ENCODE results near the gene PADI1. TPM values are rescaled to one million over a fixed set of nuclear protein-coding genes. Genes with fewer than 3 reads are reported as not detected.

PADI1 gene
- total RNA-seq, 2 experiments from 2014 or later, result not detected

- DNase-seq (no peak), ATAC-seq (no peak)
- Mint-ChIP-seq H3K27ac (no peak overlapping the region), H3K9me3 (no peaks in the 10 kb centered on the region), H3K36me3 (ENCODE audit: low read depth) (no peaks in the 10 kb centered on the region), H3K4me3 (no peak overlapping the region), H3K4me1 (ENCODE audit: low read depth) (no peaks in the 10 kb centered on the region), H3K27me3 (no peaks in the 10 kb centered on the region)
- ChIA-PET POLR2A (no interaction called here), CTCF (interaction anchor here (1.3 kb wide), 1 partner anchor 101 kb away, joined by 4 read pairs; no protein-coding TSS in a partner anchor)
- TF ChIP-seq, protein P1, sequence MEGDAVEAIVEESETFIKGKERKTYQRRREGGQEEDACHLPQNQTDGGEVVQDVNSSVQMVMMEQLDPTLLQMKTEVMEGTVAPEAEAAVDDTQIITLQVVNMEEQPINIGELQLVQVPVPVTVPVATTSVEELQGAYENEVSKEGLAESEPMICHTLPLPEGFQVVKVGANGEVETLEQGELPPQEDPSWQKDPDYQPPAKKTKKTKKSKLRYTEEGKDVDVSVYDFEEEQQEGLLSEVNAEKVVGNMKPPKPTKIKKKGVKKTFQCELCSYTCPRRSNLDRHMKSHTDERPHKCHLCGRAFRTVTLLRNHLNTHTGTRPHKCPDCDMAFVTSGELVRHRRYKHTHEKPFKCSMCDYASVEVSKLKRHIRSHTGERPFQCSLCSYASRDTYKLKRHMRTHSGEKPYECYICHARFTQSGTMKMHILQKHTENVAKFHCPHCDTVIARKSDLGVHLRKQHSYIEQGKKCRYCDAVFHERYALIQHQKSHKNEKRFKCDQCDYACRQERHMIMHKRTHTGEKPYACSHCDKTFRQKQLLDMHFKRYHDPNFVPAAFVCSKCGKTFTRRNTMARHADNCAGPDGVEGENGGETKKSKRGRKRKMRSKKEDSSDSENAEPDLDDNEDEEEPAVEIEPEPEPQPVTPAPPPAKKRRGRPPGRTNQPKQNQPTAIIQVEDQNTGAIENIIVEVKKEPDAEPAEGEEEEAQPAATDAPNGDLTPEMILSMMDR (IDR thresholded peaks at IDR 0.05), result no peak
- intact Hi-C loops (cut with micrococcal nuclease), result no loop called here
These were observed 22.5 kb downstream of the PADI1 start for GRCh38 chr1:17227358-17227915.

DNA sequence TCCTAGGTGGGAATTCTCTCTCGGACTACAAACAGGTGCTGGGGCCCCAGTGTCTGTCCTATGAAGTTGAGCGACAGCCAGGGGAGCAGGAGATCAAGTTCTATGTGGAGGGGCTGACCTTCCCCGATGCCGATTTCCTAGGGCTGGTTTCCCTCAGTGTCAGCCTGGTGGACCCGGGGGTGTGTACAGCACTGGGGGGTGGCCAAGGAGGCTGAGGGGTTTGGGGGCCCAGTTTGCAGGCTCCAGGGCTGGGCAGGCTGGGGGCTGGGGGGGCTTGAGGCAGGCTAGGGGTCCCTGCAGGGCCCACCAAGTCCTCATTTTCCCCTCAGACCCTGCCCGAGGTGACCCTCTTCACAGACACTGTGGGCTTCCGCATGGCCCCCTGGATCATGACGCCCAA is 23.7 kb downstream of the PADI1 start:
- no peak for ATAC-seq
- intact Hi-C loops (cut with micrococcal nuclease), result no loop called here

DNA sequence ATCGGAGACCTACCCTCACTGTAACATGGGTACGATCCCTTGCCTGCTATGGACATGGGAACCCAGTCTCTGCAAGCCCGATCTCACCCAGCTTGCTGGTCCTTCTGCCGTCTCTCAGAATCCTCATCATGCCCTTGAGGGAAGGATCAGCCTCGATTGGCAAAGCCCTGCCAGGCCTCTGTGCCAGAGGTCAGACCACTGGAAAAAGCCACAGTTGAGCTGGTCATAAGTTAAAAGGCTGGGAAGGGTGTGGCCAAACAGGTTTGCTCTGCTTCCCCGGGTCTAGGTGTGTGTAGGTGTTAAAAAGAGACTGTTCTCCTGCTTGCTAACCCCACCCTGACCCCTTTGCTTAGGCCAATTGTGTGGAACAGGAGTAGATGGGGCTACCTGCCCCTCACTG is 24.5 kb downstream of the PADI1 start:
- H3K4me1 Mint-ChIP-seq (ENCODE audit: low read depth), result no peaks in the 10 kb centered on the region
- DNase-seq, result no peak
- H3K9me3 Mint-ChIP-seq, result no peaks in the 10 kb centered on the region
- H3K36me3 Mint-ChIP-seq (ENCODE audit: low read depth), result no peaks in the 10 kb centered on the region
- no peak overlapping the region for H3K4me3 Mint-ChIP-seq
- ChIA-PET POLR2A (no interaction called here), CTCF (interaction anchor here (1.0 kb wide), 1 partner anchor 8 kb away, joined by 3 read pairs; no protein-coding TSS in a partner anchor)
- TF ChIP-seq, protein P1 (IDR thresholded peaks at IDR 0.05), result no peak
- intact Hi-C loops (cut with micrococcal nuclease), result no loop called here
- ATAC-seq, result no peak
- H3K27me3 Mint-ChIP-seq, result no peaks in the 10 kb centered on the region
- no peak overlapping the region for H3K27ac Mint-ChIP-seq

More for the DNA sequence above, 23.7 kb downstream of the PADI1 start:
- Mint-ChIP-seq H3K27ac (no peak overlapping the region), H3K36me3 (ENCODE audit: low read depth) (no peaks in the 10 kb centered on the region), H3K4me1 (ENCODE audit: low read depth) (no peaks in the 10 kb centered on the region), H3K4me3 (no peak overlapping the region), H3K9me3 (no peaks in the 10 kb centered on the region), H3K27me3 (no peaks in the 10 kb centered on the region)
- TF ChIP-seq, protein P1 (IDR thresholded peaks at IDR 0.05), result no peak
- ChIA-PET CTCF (interaction anchor here (1.0 to 1.3 kb wide), 2 partner anchors 9 to 103 kb away, joined by 3 to 4 read pairs; no protein-coding TSS in a partner anchor), POLR2A (no interaction called here)
- no peak for DNase-seq

DNA sequence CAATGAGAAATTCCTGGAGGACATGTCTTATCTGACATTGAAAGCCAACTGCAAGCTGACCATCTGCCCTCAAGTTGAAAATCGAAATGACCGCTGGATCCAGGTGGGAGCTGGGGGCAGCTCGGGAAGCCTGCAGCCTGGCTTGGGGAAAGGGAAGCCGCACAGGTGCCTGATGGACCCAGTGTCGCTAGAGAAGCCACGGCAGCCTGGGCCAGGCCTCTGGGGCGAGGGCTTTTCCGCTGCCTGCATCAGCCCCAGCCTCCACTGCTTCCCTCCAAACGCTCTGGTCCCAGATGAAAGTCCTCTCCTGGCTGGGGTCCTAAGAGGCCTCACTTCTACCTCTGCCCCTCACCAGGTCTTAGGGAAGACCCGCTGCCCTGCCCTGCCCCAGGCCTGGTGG is 25.2 kb downstream of the PADI1 start:
- no peaks in the 10 kb centered on the region for H3K4me1 Mint-ChIP-seq (ENCODE audit: low read depth)
- intact Hi-C loops (cut with micrococcal nuclease), result no loop called here
- POLR2A ChIA-PET, result no interaction called here
- no peak overlapping the region for H3K27ac Mint-ChIP-seq
- TF ChIP-seq, protein P1 (IDR thresholded peaks at IDR 0.05), result no peak
- H3K27me3 Mint-ChIP-seq, result no peaks in the 10 kb centered on the region
- no peak overlapping the region for H3K4me3 Mint-ChIP-seq
- CTCF ChIA-PET, result interaction anchor here (1.5 kb wide), 1 partner anchor 104 kb away, joined by 5 read pairs; no protein-coding TSS in a partner anchor
- H3K36me3 Mint-ChIP-seq (ENCODE audit: low read depth), result no peaks in the 10 kb centered on the region
- no peak for ATAC-seq
- DNase-seq, result no peak
- H3K9me3 Mint-ChIP-seq, result no peaks in the 10 kb centered on the region

- no peak for DNase-seq
These were observed 25.9 kb downstream of the PADI1 start for GRCh38 chr1:17230671-17231310.

More at GRCh38 chr1:17230671-17231310, 25.9 kb downstream of the PADI1 start:
- intact Hi-C loops (cut with micrococcal nuclease), result no loop called here
- ChIA-PET CTCF (interaction anchor here (1.5 kb wide), 1 partner anchor 105 kb away, joined by 5 read pairs; no protein-coding TSS in a partner anchor), POLR2A (no interaction called here)
- no peak overlapping the region for H3K27ac Mint-ChIP-seq
- H3K4me1 Mint-ChIP-seq (ENCODE audit: low read depth), result no peaks in the 10 kb centered on the region
- ATAC-seq, result no peak
- no peaks in the 10 kb centered on the region for H3K9me3 Mint-ChIP-seq
- no peaks in the 10 kb centered on the region for H3K27me3 Mint-ChIP-seq
- no peak overlapping the region for H3K4me3 Mint-ChIP-seq
- H3K36me3 Mint-ChIP-seq (ENCODE audit: low read depth), result no peaks in the 10 kb centered on the region
- TF ChIP-seq, protein P1 (IDR thresholded peaks at IDR 0.05), result no peak

Data from activated CD8-positive, alpha-beta T cell treated with anti-CD3 and anti-CD28 coated beads for 36 hours (primary cell).